DND-41 (cell line): ENCODE results near the gene HDGF.

Source experiments
- ATAC-seq: fragments of 200-7000 bp; cut with Tn5 transposase; 3 replicates; pipeline ENCODE4 v1.9.1; 2021; ENCODE audit warnings: low read depth; ENCODE audit not compliant: insufficient read depth
- DNase-seq: peaks from one replicate; pipeline ENCODE4 v3.0.0-alpha.2; 2020
- H2AFZ ChIP-seq: 2 replicates; pipeline ENCODE4 v1.6.0; 2012; ENCODE audit warnings: low read depth, low read length
- H3K27ac ChIP-seq: 2 replicates; pipeline ENCODE4 v1.5.1; 2012; ENCODE audit warnings: low read length, inconsistent platforms
- H3K27me3 ChIP-seq: fragments of 200-600 bp; sonication (generic); 2 replicates; pipeline ENCODE4 v1.6.0; 2012; ENCODE audit warnings: low read length, mild to moderate bottlenecking, inconsistent platforms; ENCODE audit not compliant: insufficient read depth, poor library complexity
- H3K36me3 ChIP-seq: 2 replicates; pipeline ENCODE4 v1.5.1; 2012; ENCODE audit warnings: low read length, inconsistent platforms; ENCODE audit not compliant: insufficient read depth
- H3K4me1 ChIP-seq: 2 replicates; pipeline ENCODE4 v1.5.1; 2012; ENCODE audit warnings: mild to moderate bottlenecking, low read length; ENCODE audit not compliant: insufficient read depth
- H3K4me2 ChIP-seq: 2 replicates; pipeline ENCODE4 v1.6.0; 2012; ENCODE audit warnings: mild to moderate bottlenecking, moderate library complexity, low read length, inconsistent platforms; ENCODE audit not compliant: insufficient read depth
- H3K4me3 ChIP-seq, 2 experiments: fragments of 200-600 bp in 1 of 2; shearing (Covaris generic) in 1 of 2; 2 replicates each; pipeline ENCODE4 v1.5.1; 2012 to 2016; ENCODE audit warnings: inconsistent platforms in 2 of 2, low read length in 2 of 2, mild to moderate bottlenecking in 2 of 2, low read depth in 1 of 2, moderate library complexity in 1 of 2
- H3K79me2 ChIP-seq: 2 replicates; pipeline ENCODE4 v1.6.0; 2012; ENCODE audit warnings: low read length, inconsistent platforms; ENCODE audit not compliant: insufficient read depth
- H3K9ac ChIP-seq: 2 replicates; pipeline ENCODE4 v1.6.0; 2012; ENCODE audit warnings: low read depth, mild to moderate bottlenecking, inconsistent platforms, low read length, moderate library complexity
- H3K9me3 ChIP-seq: 2 replicates; pipeline ENCODE4 v1.5.1; 2012; ENCODE audit warnings: low read length, moderate library complexity, mild to moderate bottlenecking, inconsistent platforms; ENCODE audit not compliant: insufficient read depth, severe bottlenecking
- H4K20me1 ChIP-seq: 2 replicates; pipeline ENCODE4 v1.6.0; 2012; ENCODE audit warnings: low read length; ENCODE audit not compliant: insufficient read depth
- CTCF ChIP-seq: IDR thresholded peaks from 2 replicates; pipeline ENCODE4 v1.5.1; 2012; ENCODE audit warnings: borderline replicate concordance, low read length, moderate library complexity, mild to moderate bottlenecking; ENCODE audit not compliant: poor library complexity, severe bottlenecking; ENCODE audit errors: extremely low read depth
- EZH2 ChIP-seq: IDR thresholded peaks from 3 replicates; pipeline ENCODE4 v1.6.1; 2012; ENCODE audit warnings: borderline replicate concordance, low read depth, mild to moderate bottlenecking, moderate library complexity, low read length, inconsistent platforms; ENCODE audit not compliant: severe bottlenecking

Gene HDGF

GRCh38 chr1:156751757-156752481 lies 444 bp upstream of the HDGF start:
- Histone ChIP-seq H3K9ac (peak overlapping the region; percentile 97), H4K20me1 (peaks cover 33% of the 10 kb centered on the region), H2AFZ (peak overlapping the region; percentile 81)

GRCh38 chr1:156750711-156751450 lies 594 bp downstream of the HDGF start:
- Histone ChIP-seq H2AFZ (peak overlapping the region; percentile 65), H3K27me3 (no peaks in the 10 kb centered on the region), H3K79me2 (peaks cover 87% of the 10 kb centered on the region), H3K4me2 (peak overlapping the region; percentile 92), H3K9me3 (no peaks in the 10 kb centered on the region), H3K27ac (peak overlapping the region; percentile 93), H3K4me3 (peak overlapping the region; percentile 89 to 90), H3K9ac (peak overlapping the region; percentile 97), H3K36me3 (peaks cover 34% of the 10 kb centered on the region), H4K20me1 (peaks cover 43% of the 10 kb centered on the region), H3K4me1 (peaks cover 58% of the 10 kb centered on the region)
- ATAC-seq (0 out of 3 replicates have a peak, but pooled peaks have one; percentile 10), DNase-seq (peak; percentile 53)
- no peak for TF ChIP-seq EZH2
- TF ChIP-seq CTCF: no peak

More at GRCh38 chr1:156751757-156752481, 444 bp upstream of the HDGF start:
- DNase-seq (peak; percentile 99), ATAC-seq (peak; percentile 83)
- Histone ChIP-seq H3K36me3 (peaks cover 29% of the 10 kb centered on the region), H3K4me3 (peak overlapping the region; percentile 87 to 89), H3K27me3 (no peaks in the 10 kb centered on the region), H3K79me2 (peaks cover 80% of the 10 kb centered on the region), H3K4me2 (peak overlapping the region; percentile 88), H3K9me3 (no peaks in the 10 kb centered on the region), H3K4me1 (peaks cover 49% of the 10 kb centered on the region), H3K27ac (peak overlapping the region; percentile 91)
- TF ChIP-seq CTCF (no peak), EZH2 (no peak)

GRCh38 chr1:156750191-156750672 lies 1.2 kb downstream of the HDGF start:
- ATAC-seq (0 out of 3 replicates have a peak, but pooled peaks have one; percentile 4), DNase-seq (peak; percentile 50)
- Histone ChIP-seq H3K4me2 (peak overlapping the region; percentile 92), H3K27me3 (no peaks in the 10 kb centered on the region), H3K4me3 (peak overlapping the region; percentile 89 to 90), H3K79me2 (peaks cover 88% of the 10 kb centered on the region), H3K9me3 (no peaks in the 10 kb centered on the region), H2AFZ (0 out of 2 replicates have a peak overlapping the region, but pooled peaks have one; percentile 22), H3K36me3 (peaks cover 41% of the 10 kb centered on the region), H3K27ac (peak overlapping the region; percentile 93), H3K4me1 (peaks cover 63% of the 10 kb centered on the region), H3K9ac (peak overlapping the region; percentile 97), H4K20me1 (peaks cover 49% of the 10 kb centered on the region)
- TF ChIP-seq CTCF (no peak), EZH2 (no peak)
